Measurements from ENCODE around the gene KANSL3.

KANSL3 gene

DNA sequence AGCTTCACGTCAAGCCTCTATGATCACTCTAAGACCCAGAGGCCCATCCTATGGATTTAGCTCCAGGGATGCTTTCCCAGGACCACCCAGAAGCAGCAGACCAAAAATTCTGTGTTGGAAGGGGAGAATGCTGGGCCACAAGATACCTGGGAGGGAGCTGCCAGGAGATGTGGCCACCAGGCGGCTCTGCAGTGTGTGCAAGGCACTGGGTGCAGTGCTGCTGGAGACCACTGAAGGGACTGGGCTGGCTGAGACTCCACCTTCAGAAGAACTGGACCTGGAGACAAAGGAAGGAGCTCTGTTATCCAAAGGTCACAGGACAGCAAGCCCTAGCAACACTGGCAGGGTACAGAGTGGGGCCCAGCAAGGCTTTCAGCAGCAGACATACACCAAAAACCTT lies 34.0 kb downstream of the KANSL3 start:
- DNase-seq (ENCODE audit: low spot score): no peak

DNA sequence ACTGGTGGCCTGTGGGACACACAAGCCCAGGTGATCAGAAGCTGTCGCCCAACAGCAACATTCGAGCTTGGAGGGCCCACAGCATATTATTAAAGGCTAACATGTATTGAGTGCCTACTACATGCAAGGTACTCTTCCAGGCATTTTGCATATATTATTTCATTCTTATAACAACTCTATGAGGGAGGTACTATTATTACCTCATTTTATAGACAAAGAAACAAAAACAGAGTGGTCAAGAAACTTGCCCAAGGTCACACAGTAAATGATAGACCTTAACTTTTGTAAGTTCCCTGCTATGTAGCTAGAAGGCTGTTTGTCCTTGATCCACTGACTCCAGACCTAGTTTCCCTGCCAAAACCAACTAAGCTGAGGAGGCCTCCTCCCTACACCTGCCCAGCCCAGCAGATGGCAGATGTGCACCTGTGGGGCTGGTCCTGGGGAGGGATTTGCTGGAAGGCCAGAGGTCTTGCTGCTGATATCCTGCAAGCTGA lies 35.7 kb downstream of the KANSL3 start:
- DNase-seq (ENCODE audit: low spot score): no peak

- DNase-seq (ENCODE audit: low spot score): no peak
Observed at GRCh38 chr2:96601382-96602292, 36.5 kb downstream of the KANSL3 start.

DNA sequence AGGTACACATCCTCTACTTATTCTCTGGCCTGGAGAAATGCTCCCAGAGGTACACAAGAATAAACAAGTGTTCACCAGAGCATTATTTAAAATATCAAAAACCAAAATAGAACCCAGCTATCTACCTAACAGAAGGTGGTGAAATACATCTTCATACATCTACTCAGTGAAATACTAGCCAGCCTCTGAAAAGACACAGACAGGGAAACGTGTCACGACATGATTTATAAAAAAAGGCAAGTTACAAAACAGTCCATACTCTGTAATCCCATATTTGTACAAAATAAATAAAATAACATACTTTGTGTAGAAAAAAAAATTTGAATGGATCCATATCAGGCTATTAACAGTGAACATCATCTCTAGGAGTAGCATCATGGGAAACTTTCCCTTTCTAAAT lies 38.2 kb downstream of the KANSL3 start:
- no peak for DNase-seq (ENCODE audit: low spot score)

- no peak for DNase-seq (ENCODE audit: low spot score)
Observed at GRCh38 chr2:96596596-96596995, 41.5 kb downstream of the KANSL3 start.

DNA sequence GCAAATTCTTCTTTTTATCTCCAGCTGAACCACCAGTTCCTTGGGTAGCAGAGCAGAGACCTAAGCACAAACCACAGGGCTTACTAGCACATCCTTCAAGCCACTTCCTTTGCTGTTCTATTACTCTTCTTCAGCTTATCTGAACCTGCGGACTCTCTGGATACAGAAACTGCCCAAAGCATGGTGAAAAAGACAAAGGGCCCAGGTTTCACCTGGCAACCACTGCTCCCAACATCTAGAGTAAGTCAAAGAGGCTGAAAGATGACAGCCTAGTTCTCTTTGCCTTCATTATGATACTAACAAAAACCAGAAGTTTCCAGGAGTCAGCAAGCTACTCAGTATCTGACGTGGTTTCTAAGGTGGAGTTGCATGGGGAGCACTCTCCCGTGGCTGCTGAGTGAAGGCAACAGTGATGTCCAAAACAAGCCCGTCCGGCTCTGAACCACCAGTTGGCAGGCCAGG lies 43.4 kb downstream of the KANSL3 start:
- DNase-seq (ENCODE audit: low spot score): no peak

DNA sequence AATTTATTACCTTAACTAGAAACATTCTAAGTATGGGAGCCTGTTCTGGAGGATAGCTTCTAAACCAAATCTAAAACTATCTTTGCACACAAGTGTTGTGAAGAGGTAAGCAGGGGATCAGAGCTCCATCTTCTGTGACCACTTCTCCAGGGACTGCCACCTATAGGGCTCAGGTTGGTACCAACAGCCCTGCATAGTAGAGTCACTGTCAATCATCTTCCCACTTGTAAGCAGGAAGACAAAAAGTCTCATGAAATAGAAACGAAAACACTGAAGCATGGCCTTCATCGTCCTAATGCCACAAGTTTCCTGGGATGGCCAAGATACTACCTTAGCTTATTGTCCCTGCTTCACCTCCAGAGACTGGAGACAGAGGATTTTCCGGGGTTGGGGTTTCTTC lies 43.8 kb downstream of the KANSL3 start:
- DNase-seq (ENCODE audit: low spot score): no peak

DNA sequence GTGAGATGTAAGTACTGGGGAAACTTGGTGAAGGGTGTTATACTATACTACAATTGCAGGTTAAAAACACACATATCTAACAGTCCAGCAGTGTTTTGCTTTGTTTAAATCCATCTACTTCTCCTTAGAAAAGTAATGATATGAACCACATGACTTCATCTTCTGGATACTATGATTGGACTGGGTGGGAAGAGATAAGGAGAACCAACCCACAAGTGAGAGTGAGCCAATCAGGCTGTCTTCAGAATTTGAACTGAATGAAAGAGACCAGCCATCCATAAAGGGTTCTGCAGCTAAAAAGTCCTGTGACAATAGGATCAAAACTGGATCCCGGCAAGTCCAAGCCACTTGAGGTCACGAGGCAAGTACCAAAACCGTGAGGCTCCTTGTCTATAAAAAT lies 46.6 kb downstream of the KANSL3 start:
- DNase-seq (ENCODE audit: low spot score): no peak

- no peak for DNase-seq (ENCODE audit: low spot score)
Observed at GRCh38 chr2:96591054-96591453, 47.1 kb downstream of the KANSL3 start.

- no peak for DNase-seq (ENCODE audit: low spot score)
Observed at GRCh38 chr2:96587843-96588242, 50.3 kb downstream of the KANSL3 start.

- DNase-seq (ENCODE audit: low spot score): no peak
Observed at GRCh38 chr2:96584017-96584416, 54.1 kb downstream of the KANSL3 start.

DNA sequence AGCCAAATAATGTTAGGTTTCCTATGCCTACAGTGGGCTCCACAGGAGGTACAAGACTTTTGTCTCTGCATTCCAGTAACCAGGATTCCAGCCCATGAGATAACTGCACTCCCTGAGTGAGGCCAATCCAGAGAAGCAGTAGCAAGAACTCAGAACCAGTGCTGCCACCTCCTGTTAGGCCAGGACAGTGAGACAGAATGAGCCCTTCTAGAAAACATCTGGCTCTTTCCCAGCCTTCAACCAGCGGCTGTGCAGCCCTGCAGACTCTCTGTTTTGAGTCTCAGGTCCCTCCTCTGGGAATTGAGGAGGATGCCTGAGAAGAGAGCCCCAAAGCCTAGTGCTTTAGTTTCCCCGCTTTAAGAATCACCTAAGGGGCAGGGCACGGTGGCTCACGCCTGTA lies 57.3 kb downstream of the KANSL3 start:
- DNase-seq (ENCODE audit: low spot score): no peak

- no peak for DNase-seq (ENCODE audit: low spot score)
Observed at GRCh38 chr2:96579422-96579821, 58.7 kb downstream of the KANSL3 start.

DNA sequence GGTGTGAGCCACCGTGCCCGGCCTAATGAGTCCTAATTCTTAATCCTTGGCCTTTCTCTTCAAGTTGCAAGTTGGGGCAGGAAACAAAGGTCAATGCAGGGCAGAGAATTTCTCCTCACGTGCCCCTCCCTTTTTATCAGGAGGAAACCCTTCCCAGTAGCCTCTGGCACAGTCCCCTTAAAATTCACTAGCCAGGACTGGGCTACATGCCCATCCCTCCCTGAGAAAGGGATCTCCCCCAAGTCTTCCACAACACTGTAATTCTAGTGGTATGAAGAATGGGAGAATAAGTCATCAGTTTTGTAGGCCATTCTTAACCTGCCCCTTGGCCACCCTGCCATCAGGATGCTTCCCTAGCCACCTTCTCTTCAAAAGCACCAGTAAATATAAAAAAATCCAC lies 59.4 kb downstream of the KANSL3 start:
- no peak for DNase-seq (ENCODE audit: low spot score)

DNA sequence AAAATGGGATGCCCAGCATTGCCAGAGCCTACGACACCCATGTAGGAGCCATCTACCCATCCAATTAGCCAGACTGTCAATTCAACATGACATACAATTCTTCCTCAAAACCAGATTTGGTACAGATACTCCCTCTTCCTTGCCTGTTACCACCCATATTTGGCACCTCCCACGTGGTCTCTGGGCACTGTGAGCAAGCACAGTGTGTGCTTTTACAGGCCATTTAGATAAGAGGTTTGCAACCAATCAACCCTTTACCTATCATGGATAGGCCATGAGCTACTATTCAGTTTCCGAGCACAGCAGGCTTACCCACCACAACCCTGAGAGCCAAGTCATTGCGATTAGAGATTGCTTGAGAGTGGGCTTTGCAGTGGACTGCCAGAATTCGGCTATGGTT lies 60.6 kb downstream of the KANSL3 start:
- no peak for DNase-seq (ENCODE audit: low spot score)

- no peak for DNase-seq (ENCODE audit: low spot score)
Observed at GRCh38 chr2:96575785-96576456, 62.2 kb downstream of the KANSL3 start.

- no peak for DNase-seq (ENCODE audit: low spot score)
Observed at GRCh38 chr2:96574364-96574763, 63.7 kb downstream of the KANSL3 start.

- DNase-seq (ENCODE audit: low spot score): no peak
Observed at GRCh38 chr2:96568094-96568493, 70.0 kb downstream of the KANSL3 start.

GRCh38 chr2:96565111-96565510 lies 73.0 kb downstream of the KANSL3 start:
- DNase-seq (ENCODE audit: low spot score): no peak

DNA sequence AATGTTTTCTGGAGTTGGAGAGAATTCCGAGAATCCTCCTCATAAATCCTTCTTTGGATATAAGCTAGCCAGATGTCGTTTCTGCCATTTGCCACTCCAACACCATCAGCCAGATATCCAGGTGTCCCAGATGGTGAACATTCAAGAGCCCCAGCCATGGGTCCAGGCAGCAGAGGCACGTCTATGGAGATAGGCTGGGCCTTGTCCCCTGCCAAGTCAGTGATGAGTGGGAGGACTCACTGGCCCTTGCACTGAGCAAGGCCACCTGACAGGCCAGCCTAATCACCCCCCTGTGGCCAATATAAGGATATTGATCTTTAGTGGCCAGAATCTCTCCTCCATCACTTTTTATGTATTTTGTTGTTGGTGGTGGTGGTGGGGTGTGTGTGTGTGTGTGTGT lies 73.5 kb downstream of the KANSL3 start:
- no peak for DNase-seq (ENCODE audit: low spot score)

DNA sequence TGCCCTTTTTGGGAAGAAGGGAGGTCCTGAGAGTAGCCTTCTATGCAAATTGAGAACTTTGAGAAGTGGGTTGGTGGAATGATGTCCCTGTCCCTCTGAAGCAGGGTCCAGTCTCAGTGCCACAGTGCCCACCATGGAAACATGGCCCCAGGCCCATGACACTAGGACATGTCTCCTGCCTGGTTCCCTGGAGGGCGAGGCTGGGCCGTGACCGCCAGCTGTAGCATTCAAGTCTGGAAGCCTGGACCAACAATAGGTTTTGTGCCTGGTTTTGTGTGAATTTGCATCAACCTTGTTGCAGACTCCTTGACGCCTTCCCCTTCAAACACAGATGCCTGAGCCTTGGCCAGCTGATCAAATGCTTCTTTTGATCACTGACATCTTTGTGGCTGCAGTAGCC lies 74.1 kb downstream of the KANSL3 start:
- no peak for DNase-seq (ENCODE audit: low spot score)

GRCh38 chr2:96558485-96558884 lies 79.6 kb downstream of the KANSL3 start:
- DNase-seq (ENCODE audit: low spot score): no peak

GRCh38 chr2:96558061-96558460 lies 80.1 kb downstream of the KANSL3 start:
- no peak for DNase-seq (ENCODE audit: low spot score)

All from COLO829 (cell line).